HPDE6-E6E7 (cell line): ENCODE results near the gene LCN15.
A peak's percentile ranks its signal among the peaks of the same experiment; 100 is the strongest.
"Not testable (repeated sequence)": the region's sequence is repeated elsewhere in the genome, so short reads cannot be mapped to it uniquely, and the experiment has no call there.

Experiments
- DNase-seq: peaks from one replicate; pipeline ENCODE4 v3.0.0; 2011; ENCODE audit warnings: missing footprints; ENCODE audit errors: extremely low spot score

The LCN15 gene

GRCh38 chr9:136764301-136764891, at the start of gene LCN15:
Gene LCN15 (minus strand): TSS chr9:136764518. CDS start chr9:136764488, 30 bp downstream.
- DNase-seq, result no peak

- DNase-seq, result no peak
Measured at GRCh38 chr9:136808806-136809158, 44.5 kb upstream of the LCN15 start.

- DNase-seq, result no peak
Measured at GRCh38 chr9:136808075-136808805, 43.9 kb upstream of the LCN15 start.

GRCh38 chr9:136807281-136808074, 43.2 kb upstream of the LCN15 start, which contains the start of gene RABL6:
Gene RABL6 (plus strand): TSS chr9:136807948. CDS start chr9:136808197, 249 bp downstream.
- peak; percentile 88 for DNase-seq

- no peak for DNase-seq
Measured at GRCh38 chr9:136806631-136807201, 42.4 kb upstream of the LCN15 start.

- no peak for DNase-seq
Measured at GRCh38 chr9:136806067-136806466, 41.7 kb upstream of the LCN15 start.

GRCh38 chr9:136805207-136805740, 41.0 kb upstream of the LCN15 start:
- DNase-seq, result no peak

GRCh38 chr9:136804509-136805206, 40.3 kb upstream of the LCN15 start:
- no peak for DNase-seq

GRCh38 chr9:136803551-136804508, 39.5 kb upstream of the LCN15 start:
- no peak for DNase-seq

- not testable (repeated sequence) for DNase-seq
Measured at GRCh38 chr9:136803009-136803550, 38.8 kb upstream of the LCN15 start.

GRCh38 chr9:136802321-136802720, 38.0 kb upstream of the LCN15 start:
- no peak for DNase-seq

GRCh38 chr9:136799854-136800657, 35.7 kb upstream of the LCN15 start:
- peak; percentile 88 for DNase-seq

GRCh38 chr9:136799079-136799853, 34.9 kb upstream of the LCN15 start:
- DNase-seq, result no peak

- no peak for DNase-seq
Measured at GRCh38 chr9:136798708-136799078, 34.4 kb upstream of the LCN15 start.

- not testable (repeated sequence) for DNase-seq
Measured at GRCh38 chr9:136796775-136797347, 32.5 kb upstream of the LCN15 start.

GRCh38 chr9:136796238-136796774, 32.0 kb upstream of the LCN15 start, which contains the start of gene CCDC183:
Gene CCDC183 (plus strand): TSS chr9:136796338. CDS start chr9:136796398, 60 bp downstream.
- no peak for DNase-seq

- DNase-seq, result no peak
Measured at GRCh38 chr9:136795000-136795348, 30.7 kb upstream of the LCN15 start.
